Left lung (tissue), 10 donors: ENCODE measurements around the gene ASCL1. TPM values are rescaled to one million over a fixed set of nuclear protein-coding genes. Genes with fewer than 3 reads are reported as not detected.

Source experiments
- ATAC-seq: fragments of 200-7000 bp; cut with Tn5 transposase; one replicate; pipeline ENCODE4 v1.9.1; 2020; ENCODE audit warnings: moderate library complexity
- DNase-seq, 4 donors: peaks; one replicate each; pipeline ENCODE4 v3.0.0-alpha.2; 2013 to 2020
- H3K27ac ChIP-seq, 2 donors: fragments of 200-600 bp; sonication (generic) in 1 of 2; one replicate each; pipeline versions ENCODE4 v1.5.0 to v1.8.0; 2020 to 2021
- H3K27me3 ChIP-seq, 2 donors: fragments of 200-600 bp; sonication (generic) in 1 of 2; one replicate each; pipeline versions ENCODE4 v1.5.0 to v1.8.0; 2020 to 2021
- H3K36me3 ChIP-seq, 2 donors: fragments of 200-600 bp; sonication (generic) in 1 of 2; one replicate each; pipeline versions ENCODE4 v1.5.0 to v1.8.0; 2020 to 2021
- H3K4me1 ChIP-seq, 2 donors: fragments of 200-600 bp; one replicate each; pipeline ENCODE4 v1.8.0; 2021
- H3K4me3 ChIP-seq, 2 donors: fragments of 200-600 bp; sonication (generic) in 1 of 2; one replicate each; pipeline versions ENCODE4 v1.5.0 to v1.8.0; 2020 to 2021; ENCODE audit warnings: mild to moderate bottlenecking in 1 of 2
- H3K9me3 ChIP-seq, 2 donors: fragments of 200-600 bp; sonication (generic) in 1 of 2; one replicate each; pipeline versions ENCODE4 v1.5.0 to v1.8.0; 2020 to 2021
- CTCF ChIP-seq, 2 donors: fragments of 200-600 bp; sonication (generic) in 1 of 2; IDR thresholded peaks; one replicate each; pipeline versions ENCODE4 v1.5.0 to v1.8.0; 2021; ENCODE audit warnings: antibody characterized with exemption in 2 of 2
- intact Hi-C, 2 donors: fragments of 100-400 bp; cut with DNase I; formaldehyde crosslinking; loops; one replicate each; pipeline versions ENCODE4 v1.11.2 to v1.14.2; 2022
- polyA plus RNA-seq, 6 donors: library from polyadenylated mRNA; unstranded; fragments of 120-200 nt; gene quantifications; one replicate each; pipeline ENCODE4 v1.2.1, GENCODE V29; 2013; ENCODE audit not compliant: insufficient read length in 6 of 6
- total RNA-seq, 2 donors: library from RNA; stranded (reverse); fragmentation: NEBNext Ultra II Directional; extraction: Animal tissue kit (Norgen Biotek cat#: 25700); gene quantifications; one replicate each; pipeline ENCODE4 v1.2.1, GENCODE V29; 2021
- donor health status: DM: no; HTN: yes; CAD: no.
- donor health status: DM: no; HTN: no; CAD: no.

ASCL1 gene
- total and polyA plus RNA-seq, 8 donors: 0.34 to 6.4 (median 2.8) TPM; not detected in 1

DNA sequence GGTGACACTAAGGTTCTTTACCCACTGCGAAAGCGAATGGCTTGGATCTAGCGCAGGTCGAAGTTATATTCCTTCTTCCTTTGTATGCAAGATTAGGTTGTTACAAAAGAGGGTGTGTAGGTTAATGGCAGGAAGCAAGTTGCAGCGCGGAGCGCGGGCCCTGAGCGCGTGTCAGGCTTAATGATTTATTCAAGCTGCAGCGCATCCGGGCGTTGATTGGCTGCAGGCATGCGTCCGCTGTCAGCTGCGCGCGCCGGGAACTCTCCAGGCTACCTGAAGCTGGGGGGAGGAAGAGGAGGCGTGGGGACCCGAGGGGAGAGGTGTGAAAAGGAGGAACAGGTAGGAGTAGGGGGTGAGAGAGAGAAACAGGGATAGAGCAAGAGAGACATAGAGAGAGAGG lies 7.4 kb downstream of the ASCL1 start:
- no peaks in the 10 kb centered on the region for H3K4me1 ChIP-seq
- H3K27ac ChIP-seq: no peak overlapping the region
- intact Hi-C loops: no loop called here
- peak; percentile 27 for ATAC-seq
- no peaks in the 10 kb centered on the region for H3K36me3 ChIP-seq
- peaks cover 59 to 85% of the 10 kb centered on the region in 2 donors for H3K27me3 ChIP-seq
- peak in 1 of 4 donors; percentile 79 for DNase-seq
- no peak overlapping the region for H3K4me3 ChIP-seq
- no peaks in the 10 kb centered on the region for H3K9me3 ChIP-seq
- TF ChIP-seq CTCF (IDR thresholded peaks at IDR 0.05): no peak

DNA sequence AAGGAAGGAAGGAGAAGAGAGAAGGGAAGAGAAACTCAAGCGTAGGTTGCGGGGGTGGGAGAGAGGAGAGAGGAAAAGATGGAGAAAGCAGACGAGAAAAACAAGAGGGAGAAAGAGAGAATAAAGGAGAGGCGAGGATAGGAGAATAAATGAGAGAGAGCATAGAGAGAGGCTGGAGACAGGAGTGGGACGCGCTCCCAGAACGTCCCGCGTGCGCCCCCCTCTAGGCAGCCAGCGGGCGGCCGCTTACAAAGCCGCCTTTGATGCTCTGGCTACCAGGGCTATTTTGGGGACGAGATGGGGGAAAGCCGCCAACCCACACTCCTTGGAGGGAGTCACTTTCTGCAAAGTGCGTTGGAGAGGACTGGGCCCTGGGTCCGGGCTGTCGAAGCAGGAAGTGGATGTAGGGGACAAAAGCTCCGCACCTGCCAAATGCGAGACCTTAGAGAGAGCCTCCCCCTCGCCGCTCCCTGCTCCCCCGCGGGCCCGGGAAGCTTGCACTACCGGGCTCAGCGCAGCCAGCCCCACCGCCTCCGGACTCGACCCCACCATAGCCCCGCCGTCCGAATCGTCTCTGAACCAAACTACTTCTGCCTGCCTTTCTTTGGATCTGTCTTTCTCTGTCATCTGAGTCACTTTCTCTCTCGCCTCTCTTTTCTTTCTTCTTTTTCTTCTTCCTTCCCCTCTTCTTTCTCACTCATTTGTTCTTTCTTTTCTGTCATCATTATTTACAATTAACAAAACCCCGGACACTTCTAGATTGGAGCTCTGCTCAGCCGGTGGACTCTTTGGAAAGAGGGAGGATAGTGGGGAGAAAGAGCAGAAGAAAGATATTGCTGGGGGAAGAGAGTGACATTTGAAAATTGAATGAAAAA lies 8.0 kb downstream of the ASCL1 start:
- TF ChIP-seq CTCF (IDR thresholded peaks at IDR 0.05): no peak
- Histone ChIP-seq H3K27ac (no peak overlapping the region), H3K36me3 (no peaks in the 10 kb centered on the region), H3K4me1 (no peaks in the 10 kb centered on the region), H3K9me3 (no peaks in the 10 kb centered on the region), H3K4me3 (no peak overlapping the region), H3K27me3 (peaks cover 52 to 79% of the 10 kb centered on the region in 2 donors)
- ATAC-seq (no peak), DNase-seq (peak in 1 of 4 donors; percentile 62)
- intact Hi-C loops: no loop called here

DNA sequence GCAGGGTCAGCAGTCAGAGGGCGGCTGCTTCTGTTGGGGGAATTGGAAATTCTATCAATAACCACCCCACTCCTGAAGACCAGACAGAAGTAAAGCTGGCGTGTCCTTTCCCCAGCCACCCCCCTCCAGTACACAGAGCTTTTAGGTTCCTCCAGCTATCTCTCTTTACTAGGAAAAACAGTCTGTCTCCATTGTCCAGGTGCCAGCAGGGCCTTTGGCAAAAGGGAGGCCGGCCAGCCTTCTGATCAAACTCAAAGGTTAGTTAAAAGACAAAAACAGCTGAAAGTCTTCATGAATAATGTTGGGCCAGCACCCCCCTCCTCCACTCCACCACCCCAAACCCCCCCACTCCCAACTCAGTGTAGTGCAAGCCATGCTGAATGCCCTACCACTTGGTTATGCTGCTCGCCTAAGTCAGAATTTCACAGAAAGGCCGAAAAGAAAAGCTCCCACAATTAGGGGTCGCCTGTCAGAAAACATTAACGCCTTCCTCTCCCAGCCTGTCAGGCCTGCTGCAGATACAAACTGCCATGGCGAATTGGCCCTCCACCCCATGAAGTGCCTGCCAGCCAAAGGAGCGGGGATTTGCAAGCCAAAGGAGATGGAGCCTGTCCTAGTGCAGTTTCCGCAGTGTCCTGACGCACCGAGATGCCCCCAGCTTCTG lies 8.9 kb downstream of the ASCL1 start:
- Histone ChIP-seq H3K4me3 (no peak overlapping the region), H3K4me1 (no peaks in the 10 kb centered on the region), H3K9me3 (no peaks in the 10 kb centered on the region), H3K27me3 (peaks cover 44 to 76% of the 10 kb centered on the region in 2 donors), H3K27ac (no peak overlapping the region), H3K36me3 (no peaks in the 10 kb centered on the region)
- no peak for TF ChIP-seq CTCF (IDR thresholded peaks at IDR 0.05)
- intact Hi-C loops: no loop called here
- ATAC-seq (no peak), DNase-seq (no peak)

DNA sequence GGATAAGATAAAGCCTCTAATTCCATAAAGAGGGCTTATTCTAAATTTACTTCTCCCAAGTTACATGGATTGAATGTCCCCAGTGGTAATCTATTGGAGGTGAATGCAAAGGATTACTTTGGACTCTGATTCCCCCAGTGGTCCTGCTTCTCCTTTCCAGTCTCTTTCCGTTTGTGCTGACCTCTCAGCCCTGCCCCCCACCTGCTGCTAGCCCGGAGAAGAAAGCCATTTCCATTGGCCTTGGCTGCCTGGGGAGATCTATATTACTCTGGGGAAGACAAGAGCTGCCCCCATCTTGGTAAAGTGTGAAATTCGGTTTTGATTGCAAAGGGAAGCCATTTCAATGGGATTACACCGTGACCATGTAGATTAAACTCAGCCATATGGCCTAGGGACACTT lies 13.3 kb downstream of the ASCL1 start:
- H3K4me1 ChIP-seq: no peaks in the 10 kb centered on the region
- H3K9me3 ChIP-seq: no peaks in the 10 kb centered on the region
- ATAC-seq (no peak), DNase-seq (no peak)
- H3K4me3 ChIP-seq: no peak overlapping the region
- no peak overlapping the region for H3K27ac ChIP-seq
- H3K36me3 ChIP-seq: no peaks in the 10 kb centered on the region
- H3K27me3 ChIP-seq: peaks cover 2 to 33% of the 10 kb centered on the region in 2 donors
- TF ChIP-seq CTCF (IDR thresholded peaks at IDR 0.05): no peak
- intact Hi-C loops: no loop called here

DNA sequence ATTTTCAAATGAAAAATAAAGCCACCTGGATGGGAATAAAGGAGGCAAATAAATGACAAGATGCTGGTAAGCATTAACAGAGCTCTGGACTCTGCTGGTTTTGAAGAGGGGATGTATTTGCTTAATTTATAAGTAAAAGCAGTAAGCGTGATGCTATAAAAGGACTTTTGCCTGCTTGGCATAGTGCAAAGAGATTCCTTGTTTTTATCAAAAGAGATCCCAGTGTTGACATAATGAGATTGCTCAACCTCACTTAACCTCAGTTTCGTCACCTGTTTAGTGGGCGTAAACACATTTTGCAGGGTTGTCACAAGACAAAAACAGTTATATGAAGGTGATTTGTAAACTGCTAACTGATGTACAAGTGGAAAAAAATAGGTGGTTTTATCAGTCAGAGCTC lies 13.8 kb downstream of the ASCL1 start:
- H3K36me3 ChIP-seq: no peaks in the 10 kb centered on the region
- no peak overlapping the region for H3K27ac ChIP-seq
- TF ChIP-seq CTCF (IDR thresholded peaks at IDR 0.05): no peak
- ATAC-seq (no peak), DNase-seq (no peak)
- H3K4me1 ChIP-seq: no peaks in the 10 kb centered on the region
- H3K9me3 ChIP-seq: no peaks in the 10 kb centered on the region
- intact Hi-C loops: no loop called here
- H3K27me3 ChIP-seq: peaks cover 0 to 29% of the 10 kb centered on the region in 2 donors
- no peak overlapping the region for H3K4me3 ChIP-seq
